ENCODE measurements around the gene GPR137.
A peak's percentile ranks its signal among the peaks of the same experiment; 100 is the strongest.

GPR137 gene

DNA sequence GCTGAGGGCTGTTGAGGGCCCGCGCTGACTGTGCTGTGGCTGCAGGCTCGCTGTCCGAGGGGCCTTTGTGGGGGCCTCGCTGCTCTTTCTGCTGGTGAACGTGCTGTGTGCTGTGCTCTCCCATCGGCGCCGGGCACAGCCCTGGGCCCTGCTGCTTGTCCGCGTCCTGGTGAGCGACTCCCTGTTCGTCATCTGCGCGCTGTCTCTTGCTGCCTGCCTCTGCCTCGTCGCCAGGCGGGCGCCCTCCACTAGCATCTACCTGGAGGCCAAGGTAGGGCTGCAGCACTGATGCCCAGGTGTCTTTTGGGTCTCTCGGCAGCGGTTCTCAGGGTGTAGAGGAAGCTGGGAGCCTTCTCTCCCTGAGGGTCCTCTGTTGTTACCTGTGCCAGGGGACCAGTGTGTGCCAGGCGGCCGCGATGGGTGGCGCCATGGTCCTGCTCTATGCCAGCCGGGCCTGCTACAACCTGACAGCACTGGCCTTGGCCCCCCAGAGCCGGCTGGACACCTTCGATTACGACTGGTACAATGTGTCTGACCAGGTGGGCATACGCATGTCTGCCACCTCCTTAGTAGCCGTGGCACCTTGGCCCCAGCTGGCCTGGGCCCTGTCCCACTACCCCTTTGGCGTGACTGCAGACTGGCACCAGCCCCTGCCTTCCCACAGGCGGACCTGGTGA, 2.2 kb downstream of the GPR137 start:
- no peak for DNase-seq

DNA sequence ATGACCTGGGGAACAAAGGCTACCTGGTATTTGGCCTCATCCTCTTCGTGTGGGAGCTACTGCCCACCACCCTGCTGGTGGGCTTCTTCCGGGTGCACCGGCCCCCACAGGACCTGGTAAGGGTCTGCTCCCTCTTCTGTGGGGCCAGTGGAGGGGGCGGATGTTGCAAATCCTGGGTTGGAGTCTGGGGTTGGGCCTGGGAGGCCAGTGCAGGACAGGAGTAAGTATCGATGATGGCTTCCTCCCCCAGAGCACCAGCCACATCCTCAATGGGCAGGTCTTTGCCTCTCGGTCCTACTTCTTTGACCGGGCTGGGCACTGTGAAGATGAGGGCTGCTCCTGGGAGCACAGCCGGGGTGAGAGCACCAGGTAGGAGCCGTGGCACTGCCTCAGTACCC, 2.7 kb downstream of the GPR137 start:
- DNase-seq, result no peak

DNA sequence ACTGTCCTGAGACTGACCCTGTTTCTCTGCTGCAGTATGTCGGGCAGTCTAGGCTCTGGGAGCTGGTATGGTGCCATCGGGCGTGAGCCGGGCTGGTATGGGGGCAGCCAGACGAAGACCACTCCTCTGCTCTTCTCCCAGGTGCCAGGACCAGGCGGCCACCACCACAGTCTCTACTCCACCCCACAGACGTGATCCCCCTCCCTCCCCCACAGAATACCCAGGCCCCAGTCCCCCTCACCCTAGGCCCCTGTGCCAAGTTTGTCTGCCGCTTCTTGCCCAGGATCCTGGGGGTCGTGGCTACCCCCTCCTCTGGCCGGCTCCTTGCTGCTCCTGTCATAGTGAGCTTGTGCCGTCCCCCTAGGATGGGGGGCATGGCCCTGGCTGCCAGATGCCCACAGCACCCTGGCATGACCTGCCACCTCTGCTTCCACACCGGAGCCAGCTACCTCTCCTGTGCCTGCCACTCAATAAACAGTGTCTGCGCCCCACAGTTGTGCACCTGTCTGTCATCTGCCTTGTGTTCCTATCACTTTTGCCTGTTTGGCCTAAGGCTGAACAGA, 3.4 kb downstream of the GPR137 start:
- no peak for DNase-seq

DNA sequence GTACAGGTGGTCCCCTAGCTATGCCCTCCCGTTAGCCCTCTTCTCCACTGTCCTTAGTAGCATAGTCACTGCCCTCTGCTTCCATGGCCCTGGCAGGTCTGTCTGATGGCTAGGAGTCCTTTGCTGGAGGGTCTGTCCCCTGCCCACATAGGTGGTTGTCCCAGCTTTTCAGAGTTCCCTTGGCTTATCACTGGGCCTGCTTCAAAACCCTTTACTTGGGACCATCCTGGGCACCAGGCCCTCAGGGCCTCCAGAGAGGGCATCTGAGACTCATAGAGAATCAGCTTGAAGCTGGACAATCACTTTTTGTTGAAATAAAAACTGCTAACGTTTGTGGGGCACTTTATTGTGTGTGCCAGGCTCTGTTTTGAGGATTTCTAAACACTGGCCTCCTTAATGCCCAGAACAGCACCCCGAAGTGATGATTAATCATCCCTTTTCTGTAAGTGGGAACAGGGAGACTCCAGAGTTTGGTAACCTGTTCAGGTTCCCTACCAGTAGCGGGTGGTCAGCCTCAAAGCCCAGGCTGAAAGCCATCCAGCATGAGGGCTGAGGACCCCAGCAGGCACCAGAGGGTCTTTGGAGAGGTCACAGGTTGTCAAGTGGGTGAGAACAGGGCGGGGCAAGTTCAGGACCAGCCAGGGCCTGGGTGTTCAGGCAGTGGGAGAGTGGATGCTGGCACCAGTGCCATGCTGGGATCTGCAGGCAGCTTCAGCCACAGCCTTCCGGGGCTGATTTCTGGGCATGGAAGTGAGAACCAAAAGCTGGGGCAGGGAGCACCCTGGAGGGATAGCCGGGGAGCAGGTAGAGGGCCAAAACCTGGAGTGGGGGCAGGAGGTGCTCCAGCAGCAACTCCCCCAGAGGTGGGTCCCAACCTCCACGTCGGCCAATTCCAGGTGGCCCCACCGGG, 5.0 kb downstream of the GPR137 start:
- DNase-seq, result no peak

DNA sequence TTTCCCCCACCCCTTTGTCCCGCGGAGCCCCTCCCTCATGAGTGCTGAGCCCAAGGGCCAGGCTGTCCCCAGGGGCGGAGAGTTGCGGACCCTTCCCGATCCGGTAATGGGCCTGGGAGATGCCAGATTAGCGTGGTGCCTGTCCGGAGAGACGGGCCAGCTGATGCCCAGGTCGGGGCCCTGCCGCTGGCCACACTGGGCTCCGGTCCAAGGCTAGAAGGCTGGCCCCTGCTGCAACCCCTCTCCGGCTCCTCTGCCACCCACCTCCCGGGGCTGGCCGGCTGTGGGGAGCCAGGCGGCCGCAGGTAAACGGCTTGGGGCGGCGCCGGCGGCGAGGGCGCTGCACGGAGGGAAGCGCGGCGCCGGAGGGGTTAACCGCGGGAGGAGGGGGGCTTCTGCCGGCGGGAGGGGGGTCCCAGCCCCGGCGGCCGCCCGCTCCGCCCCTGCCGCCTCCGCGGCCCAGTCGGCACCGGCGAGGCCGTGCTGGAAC, 5.7 kb downstream of the GPR137 start, which contains the start of gene KCNK4:
Gene KCNK4 (plus strand): TSS at position 41 of the 490 bp plus-strand sequence. CDS start 1,717 bp downstream, outside the sequence.
- no peak for DNase-seq

DNA sequence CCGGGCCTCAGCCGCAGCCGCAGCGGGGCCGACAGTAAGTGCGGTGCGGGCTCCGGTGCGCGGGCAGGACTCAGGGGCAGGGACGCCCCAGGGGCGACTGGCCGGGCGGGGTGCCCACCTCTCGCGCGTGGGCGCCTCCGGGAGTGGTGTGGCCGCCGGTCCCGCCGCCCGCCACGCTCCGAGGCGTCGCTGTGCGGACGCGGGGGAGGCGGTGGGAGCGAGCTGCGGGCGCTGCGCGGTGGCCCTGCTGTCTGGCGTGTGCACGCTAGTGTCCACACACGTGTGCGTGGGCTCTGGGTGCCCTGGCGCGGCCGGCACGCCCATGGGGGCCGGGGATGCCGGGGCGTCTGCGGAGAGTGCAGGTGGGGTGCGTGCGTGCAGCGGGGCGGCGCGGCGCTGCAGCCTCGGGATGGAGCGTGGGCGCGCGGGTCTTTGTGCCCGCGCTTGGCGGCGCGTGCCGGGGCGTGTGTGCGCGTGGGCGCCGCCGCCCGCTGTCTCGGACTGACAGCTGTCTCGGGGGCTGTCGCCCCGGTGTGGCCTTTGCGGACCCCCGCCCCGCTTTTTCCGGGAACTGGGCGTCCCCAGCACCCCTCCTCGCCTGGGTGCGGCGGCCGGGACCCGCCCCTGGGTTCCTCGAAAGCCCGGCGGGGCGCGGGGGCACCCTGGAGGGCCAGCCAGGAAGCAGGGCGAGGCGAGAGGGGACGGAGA, 6.3 kb downstream of the GPR137 start:
- DNase-seq, result no peak

DNA sequence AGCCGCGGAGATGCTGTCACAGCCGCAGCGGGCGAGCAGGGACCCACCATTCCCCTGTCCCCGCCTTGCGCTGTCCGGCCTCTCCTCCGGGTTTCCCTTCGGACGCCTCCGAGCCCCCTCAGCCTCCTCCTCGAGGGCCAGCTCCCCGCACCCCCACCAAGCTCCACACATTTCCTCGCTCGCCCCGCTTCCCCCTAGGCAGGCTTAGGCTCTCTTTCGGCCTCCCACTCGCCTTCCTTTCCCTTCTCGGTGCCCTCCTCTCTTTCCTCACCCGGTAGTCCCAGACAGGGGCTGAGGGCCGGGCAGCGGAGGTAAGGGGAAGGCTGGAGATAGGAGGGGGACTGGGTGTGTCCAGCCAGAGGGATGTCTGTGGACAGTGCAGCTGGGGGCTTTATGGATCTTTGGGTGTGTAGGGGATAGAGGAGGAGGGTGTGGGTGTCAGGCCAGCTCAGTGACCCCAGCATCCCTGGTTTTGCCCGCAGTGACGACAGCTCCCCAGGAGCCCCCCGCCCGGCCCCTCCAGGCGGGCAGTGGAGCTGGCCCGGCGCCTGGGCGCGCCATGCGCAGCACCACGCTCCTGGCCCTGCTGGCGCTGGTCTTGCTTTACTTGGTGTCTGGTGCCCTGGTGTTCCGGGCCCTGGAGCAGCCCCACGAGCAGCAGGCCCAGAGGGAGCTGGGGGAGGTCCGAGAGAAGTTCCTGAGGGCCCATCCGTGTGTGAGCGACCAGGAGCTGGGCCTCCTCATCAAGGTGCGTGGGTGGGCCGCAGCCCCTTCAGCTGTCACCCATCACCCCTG, 7.0 kb downstream of the GPR137 start:
- DNase-seq, result no peak

DNA sequence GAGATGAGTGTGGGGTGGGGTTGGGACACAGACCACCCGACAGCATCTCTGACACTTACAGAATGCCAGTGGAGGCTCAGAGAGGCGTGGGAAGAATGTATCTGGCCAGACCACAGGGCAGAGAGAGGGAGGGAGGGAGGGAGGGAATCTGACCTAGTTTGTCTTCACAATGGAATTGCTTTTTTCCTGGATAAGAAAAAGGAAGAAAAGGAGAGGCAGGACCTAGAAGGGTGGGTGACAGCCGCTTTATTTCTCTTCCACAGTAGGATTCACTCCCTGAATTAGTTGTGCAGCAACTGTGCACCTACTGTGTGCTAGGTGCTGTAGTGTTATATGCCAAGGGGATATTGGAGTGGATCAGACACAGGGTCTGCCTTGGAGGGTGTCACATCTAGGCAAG, 9.1 kb downstream of the GPR137 start:
- no peak for DNase-seq

DNA sequence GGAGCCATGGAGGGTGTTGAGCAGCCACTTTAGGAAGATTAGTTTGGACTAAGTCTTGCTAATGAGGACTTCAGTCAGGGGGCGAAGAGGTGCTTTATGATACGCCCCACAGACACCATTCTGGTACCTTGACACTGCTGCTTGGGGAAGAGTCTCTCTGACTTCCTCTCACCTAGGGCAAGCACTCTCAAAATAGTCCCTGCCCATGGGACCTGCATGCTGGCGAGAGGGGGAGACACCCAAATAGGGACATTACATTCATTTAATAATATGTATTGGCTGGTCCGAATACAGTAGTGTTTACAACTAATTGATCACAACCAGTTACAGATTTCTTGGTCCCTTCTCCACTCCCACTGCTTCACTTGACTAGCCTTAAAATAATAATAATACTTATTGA, 10.1 kb downstream of the GPR137 start:
- DNase-seq, result no peak

DNA sequence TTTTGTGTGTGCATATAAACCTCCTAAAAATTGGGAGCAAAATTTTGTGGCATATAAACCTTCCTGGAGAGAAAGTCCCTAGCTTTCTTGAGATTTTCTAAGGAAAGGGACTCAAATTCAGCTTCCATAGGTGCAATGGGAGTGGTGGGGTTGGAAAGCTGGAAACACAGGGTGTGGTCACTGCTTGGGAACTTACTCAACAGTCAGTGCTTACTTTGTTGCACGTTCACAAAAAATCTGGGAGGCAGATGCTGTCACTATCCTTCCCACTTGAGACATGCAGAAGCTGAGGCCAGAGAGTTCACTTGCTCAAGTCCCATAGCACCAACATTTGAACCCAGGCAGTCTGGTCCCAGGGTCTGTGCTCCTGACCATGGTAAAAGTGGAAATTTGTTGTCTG, 10.6 kb downstream of the GPR137 start:
- no peak for DNase-seq

DNA sequence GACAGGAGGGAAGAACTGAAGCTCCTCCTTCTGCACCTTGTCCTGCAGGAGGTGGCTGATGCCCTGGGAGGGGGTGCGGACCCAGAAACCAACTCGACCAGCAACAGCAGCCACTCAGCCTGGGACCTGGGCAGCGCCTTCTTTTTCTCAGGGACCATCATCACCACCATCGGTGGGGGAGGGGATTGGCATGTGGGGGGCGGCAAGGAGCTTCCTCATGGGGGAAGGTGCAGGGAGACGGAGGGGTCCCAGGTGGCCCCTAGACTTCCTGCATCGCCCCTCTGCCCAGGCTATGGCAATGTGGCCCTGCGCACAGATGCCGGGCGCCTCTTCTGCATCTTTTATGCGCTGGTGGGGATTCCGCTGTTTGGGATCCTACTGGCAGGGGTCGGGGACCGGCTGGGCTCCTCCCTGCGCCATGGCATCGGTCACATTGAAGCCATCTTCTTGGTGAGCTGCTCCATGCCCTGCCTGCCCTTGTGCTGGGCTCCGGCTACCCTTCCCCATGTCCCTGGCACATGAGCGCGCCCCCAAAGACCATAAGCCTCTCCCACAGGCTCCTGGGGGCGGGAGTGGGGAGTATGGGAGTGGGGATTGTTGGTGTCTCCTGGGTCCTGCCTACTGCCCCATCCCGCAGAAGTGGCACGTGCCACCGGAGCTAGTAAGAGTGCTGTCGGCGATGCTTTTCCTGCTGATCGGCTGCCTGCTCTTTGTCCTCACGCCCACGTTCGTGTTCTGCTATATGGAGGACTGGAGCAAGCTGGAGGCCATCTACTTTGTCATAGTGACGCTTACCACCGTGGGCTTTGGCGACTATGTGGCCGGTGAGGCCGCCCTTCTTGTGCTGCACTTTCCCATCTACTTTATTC, 11.4 kb downstream of the GPR137 start:
- DNase-seq, result no peak

DNA sequence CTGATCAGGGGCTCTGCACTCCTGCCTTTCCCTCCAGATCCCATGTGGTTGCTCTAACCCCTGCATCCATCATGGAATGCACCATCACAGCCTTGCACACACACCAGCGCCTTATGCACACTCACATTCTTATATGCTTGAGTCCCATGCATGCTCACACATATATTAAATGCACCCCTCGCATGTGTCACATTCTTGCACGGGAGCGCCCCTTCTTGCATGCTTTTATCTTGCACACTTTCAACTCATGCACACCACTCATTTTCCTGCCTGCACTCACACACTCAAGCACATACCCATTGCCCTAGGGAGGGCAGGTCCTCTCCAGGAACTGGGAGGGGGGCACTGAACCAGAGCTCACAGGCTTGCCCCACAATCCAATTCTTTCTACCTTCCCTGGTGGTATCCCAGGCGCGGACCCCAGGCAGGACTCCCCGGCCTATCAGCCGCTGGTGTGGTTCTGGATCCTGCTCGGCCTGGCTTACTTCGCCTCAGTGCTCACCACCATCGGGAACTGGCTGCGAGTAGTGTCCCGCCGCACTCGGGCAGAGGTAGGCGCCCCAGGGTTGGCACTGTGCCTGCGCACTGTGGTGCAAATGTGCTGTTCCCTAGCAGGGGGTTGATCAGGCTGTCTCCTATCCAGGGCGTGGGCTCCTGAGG, 12.2 kb downstream of the GPR137 start:
- no peak for DNase-seq

DNA sequence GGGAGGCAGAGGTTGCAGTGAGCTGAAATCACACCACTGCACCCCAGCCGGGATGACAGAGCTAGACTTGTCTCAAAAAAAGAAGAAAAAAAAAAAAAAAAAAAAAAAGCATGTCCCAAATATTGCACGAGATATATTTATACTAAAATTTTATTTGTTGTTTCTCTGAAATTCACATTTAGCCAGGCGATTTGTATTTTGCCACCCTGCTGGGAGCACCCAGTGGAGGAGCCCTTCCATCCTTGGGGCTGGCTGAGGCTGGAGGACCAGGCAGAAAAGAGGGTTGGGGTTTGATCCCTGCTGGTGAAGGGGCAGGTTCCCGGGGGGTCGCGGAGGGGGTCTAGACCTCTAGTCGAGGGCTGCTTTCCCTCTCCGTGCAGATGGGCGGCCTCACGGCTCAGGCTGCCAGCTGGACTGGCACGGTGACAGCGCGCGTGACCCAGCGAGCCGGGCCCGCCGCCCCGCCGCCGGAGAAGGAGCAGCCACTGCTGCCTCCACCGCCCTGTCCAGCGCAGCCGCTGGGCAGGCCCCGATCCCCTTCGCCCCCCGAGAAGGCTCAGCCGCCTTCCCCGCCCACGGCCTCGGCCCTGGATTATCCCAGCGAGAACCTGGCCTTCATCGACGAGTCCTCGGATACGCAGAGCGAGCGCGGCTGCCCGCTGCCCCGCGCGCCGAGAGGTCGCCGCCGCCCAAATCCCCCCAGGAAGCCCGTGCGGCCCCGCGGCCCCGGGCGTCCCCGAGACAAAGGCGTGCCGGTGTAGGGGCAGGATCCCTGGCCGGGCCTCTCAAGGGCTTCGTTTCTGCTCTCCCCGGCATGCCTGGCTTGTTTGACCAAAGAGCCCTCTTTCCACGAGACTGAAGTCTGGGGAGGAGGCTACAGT, 13.6 kb downstream of the GPR137 start:
- no peak for DNase-seq

DNA sequence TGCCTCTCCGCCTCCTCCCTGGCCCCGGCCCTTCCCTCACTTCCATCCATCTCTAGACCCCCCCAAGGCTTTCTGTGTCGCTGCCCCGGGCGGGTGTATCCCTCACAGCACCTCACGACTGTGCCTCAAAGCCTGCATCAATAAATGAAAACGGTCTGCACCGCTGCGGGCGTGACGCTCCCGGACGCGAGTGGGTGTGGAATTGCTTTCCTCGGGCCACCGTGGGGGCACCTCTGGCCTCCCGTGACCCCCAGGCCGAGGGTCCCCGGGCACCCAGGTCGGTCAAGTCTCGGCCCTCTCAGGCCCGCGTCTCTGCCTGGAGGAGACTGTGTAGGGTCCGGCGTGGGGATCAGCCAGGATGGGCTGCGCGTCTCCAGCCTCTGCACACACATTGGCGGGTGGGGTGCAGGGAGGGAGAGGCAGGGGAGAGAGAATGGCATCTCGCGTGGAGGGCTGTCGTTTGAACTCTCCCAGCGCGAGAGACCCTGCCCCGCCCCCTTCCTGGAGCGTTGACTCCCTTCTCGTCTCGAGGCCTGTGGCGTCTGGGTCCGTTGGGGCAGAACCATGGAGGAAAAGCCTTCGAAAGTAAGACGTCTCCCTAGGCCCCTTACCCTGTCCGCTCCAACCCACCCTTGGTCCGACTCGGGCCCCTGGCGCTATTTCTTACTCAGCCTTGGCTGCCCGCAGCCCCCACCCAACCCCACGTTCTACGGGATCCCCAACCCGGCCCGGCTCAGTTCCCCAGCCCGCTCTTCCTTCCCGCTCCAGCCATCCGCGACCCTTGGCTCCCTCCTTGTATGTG, 14.4 kb downstream of the GPR137 start, which contains the start of gene CATSPERZ:
Gene CATSPERZ (plus strand): TSS at position 512 of the 802 bp plus-strand sequence. CDS start 53 bp downstream, at position 565.
- no peak for DNase-seq

DNA sequence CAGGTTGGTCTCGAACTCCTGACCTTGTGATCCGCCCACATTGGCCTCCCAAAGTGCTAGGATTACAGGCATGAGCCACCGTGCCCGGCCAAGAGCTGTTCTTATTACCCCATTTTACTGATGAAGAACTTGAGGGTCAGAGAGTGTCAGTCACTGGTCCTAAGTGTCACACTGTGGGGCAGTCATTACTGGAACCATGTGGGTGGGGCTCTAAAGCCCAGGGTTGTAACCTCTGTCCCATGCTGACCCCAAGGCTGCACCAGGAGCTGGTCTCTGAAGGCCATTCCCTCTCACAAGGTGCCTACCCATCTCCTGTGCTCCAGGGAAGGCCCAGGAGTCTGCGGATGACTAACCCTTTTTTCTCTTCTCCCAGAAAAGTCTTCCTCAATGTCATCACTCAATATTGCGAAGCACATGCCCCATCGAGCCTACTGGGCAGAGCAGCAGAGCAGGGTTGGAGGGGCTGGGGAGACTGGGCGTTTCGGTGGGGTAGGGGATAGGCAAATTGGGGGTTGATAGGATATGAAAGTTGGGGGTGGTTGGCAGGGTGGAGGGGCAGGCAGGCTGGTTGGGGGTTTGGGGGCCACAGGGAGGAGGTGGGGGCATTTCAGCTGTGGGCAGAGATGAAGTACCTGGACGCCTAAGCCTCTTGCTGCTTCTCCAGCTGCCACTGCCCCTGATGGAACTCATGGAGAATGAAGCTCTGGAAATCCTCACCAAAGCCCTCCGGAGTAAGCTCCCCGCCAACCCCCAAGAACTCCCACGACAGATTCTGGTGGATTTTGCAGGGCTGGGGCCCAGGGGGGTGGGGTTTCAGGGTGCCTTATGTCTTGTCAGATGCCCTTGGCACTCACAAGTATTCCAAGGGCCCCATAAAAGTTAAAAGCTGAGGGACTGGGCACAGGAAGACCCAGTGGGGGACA, 17.7 kb downstream of the GPR137 start:
- no peak for DNase-seq

DNA sequence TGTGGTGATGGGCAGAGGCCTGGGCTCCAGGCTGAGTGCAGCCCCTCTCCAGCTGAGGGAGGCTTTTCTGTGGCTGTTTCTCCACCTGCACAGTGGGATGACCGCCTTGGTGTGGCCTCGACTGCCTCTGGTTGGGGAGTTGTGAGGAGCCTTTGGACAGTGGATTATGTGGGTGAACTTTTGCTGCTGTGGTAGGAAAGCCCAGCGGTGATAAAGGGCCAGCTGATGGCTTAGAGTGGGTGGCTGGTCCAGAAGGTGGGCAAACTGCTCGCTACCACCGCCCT, 18.3 kb downstream of the GPR137 start:
- DNase-seq, result no peak

DNA sequence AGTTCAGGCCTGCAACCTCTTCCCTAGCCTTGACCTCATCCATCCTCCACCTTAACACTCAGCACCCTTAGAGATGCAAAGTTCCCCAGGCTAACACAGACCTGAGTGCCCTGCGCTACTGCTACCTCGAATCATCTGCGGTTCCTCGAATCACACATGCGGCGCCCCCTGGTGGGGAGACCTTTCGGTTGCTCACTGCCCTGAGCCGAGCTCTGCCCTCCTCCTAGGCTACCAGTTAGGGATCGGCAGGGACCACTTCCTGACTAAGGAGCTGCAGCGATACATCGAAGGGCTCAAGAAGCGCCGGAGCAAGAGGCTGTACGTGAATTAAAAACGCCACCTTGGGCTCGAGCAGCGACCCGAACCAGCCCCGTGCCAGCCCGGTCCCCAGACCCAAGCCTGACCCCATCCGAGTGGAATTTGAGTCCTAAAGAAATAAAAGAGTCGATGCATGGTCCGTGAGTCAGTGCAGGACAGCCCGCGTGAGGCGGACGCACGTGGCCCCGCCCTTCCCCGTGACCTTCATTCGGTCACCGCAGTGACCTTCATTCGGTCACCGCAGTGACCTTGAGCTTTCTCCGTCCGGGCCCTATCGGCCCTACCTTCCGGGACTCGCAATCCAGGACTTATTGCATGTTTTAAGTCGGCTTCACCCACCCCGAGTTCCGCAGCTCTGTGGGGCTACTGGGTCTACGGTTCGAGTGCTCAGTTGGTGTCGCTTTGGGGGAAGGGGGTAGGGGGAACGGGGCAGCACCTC, 18.8 kb downstream of the GPR137 start:
- peak; percentile 77 for DNase-seq

Measured in NCI-H446 treated with DMSO at 0.1 percent for 48 hours (cell line).